Spleen (tissue), 11 donors: Measurements from ENCODE around the gene FGFR2. TPM values are rescaled to one million over a fixed set of nuclear protein-coding genes. Genes with fewer than 3 reads are reported as not detected.

Experiments
- DNase-seq: peaks from one replicate; pipeline ENCODE4 v3.0.0-alpha.2; 2020
- H3K27ac ChIP-seq, 8 donors: fragments of 200-600 bp; sonication (generic) in 7 of 8; 1 replicate in 4 of 8; 2 replicates in 4 of 8; pipeline versions ENCODE4 v1.5.0 to v1.8.0; 2016 to 2021; ENCODE audit warnings: inconsistent platforms in 4 of 8, mild to moderate bottlenecking in 4 of 8, moderate library complexity in 1 of 8
- H3K27me3 ChIP-seq, 7 donors: fragments of 200-600 bp; sonication (generic) in 6 of 7; replicated peaks in 1 of 7; 1 replicate in 4 of 7; 2 replicates in 3 of 7; pipeline versions ENCODE4 v1.5.0 to v1.8.0; 2016 to 2021; ENCODE audit warnings: inconsistent platforms in 3 of 7, mild to moderate bottlenecking in 1 of 7
- H3K36me3 ChIP-seq, 6 donors: fragments of 200-600 bp; sonication (generic) in 5 of 6; 1 replicate in 4 of 6; 2 replicates in 2 of 6; pipeline versions ENCODE4 v1.5.0 to v1.8.0; 2016 to 2021; ENCODE audit warnings: inconsistent platforms in 2 of 6
- H3K4me1 ChIP-seq, 6 donors: fragments of 200-600 bp; sonication (generic) in 5 of 6; 1 replicate in 3 of 6; 2 replicates in 3 of 6; pipeline versions ENCODE4 v1.5.0 to v1.8.0; 2016 to 2021; ENCODE audit warnings: inconsistent platforms in 3 of 6
- H3K4me3 ChIP-seq, 8 donors: fragments of 200-600 bp; sonication (generic) in 7 of 8; 1 replicate in 4 of 8; 2 replicates in 4 of 8; pipeline versions ENCODE4 v1.5.0 to v1.8.0; 2016 to 2021; ENCODE audit warnings: inconsistent platforms in 4 of 8, mild to moderate bottlenecking in 4 of 8, moderate library complexity in 2 of 8
- H3K9me3 ChIP-seq, 8 donors: fragments of 200-600 bp; sonication (generic) in 7 of 8; 1 replicate in 4 of 8; 2 replicates in 4 of 8; pipeline versions ENCODE4 v1.5.0 to v1.8.0; 2016 to 2021; ENCODE audit warnings: inconsistent platforms in 4 of 8
- CTCF ChIP-seq, 11 experiments: fragments of 200-600 bp in 7 of 11; fragments of 450-650 bp in 4 of 11; sonication (generic) in 4 of 11; IDR thresholded peaks in 8 of 11; conservative IDR thresholded peaks in 3 of 11; 1 replicate in 7 of 11; 2 replicates in 4 of 11; pipeline versions ENCODE4 v1.4.0 to v1.8.0; 2016 to 2021; ENCODE audit warnings: antibody characterized with exemption in 11 of 11, inconsistent platforms in 4 of 11, mild to moderate bottlenecking in 1 of 11
- POLR2A ChIP-seq, 3 donors: fragments of 450-650 bp; IDR thresholded peaks; one replicate each; pipeline ENCODE4 v1.5.1; 2017; ENCODE audit warnings: antibody characterized with exemption in 3 of 3, mild to moderate bottlenecking in 1 of 3
- POLR2AphosphoS5 ChIP-seq, 3 donors: sonication (generic); formaldehyde crosslinking; IDR thresholded peaks; one replicate each; pipeline ENCODE4 v1.5.1; 2017; ENCODE audit warnings: antibody characterized with exemption in 3 of 3
- WGBS, 5 donors: extraction: QIAGEN DNeasy Blood & Tissue Kit in 3 of 5; methylation state at CpG; one replicate each; pipeline versions ENCODE4 v1.1.5 to v1.1.7; 2013 to 2018; 5-methylcytosine and 5-hydroxymethylcytosine counted together
- intact Hi-C: fragments of 100-400 bp; cut with DNase I; formaldehyde crosslinking; loops from one replicate; pipeline ENCODE4 v1.15.0; 2023; ENCODE audit warnings: low total_unique reads
- polyA plus RNA-seq, 3 donors: library from polyadenylated mRNA; stranded (reverse); fragments of 200-250 nt; gene quantifications; one replicate each; pipeline ENCODE4 v1.2.1, GENCODE V29; 2013
- total RNA-seq, 7 donors: library from RNA; depleted of rRNA in 3 of 7; stranded (reverse); fragments of >200 nt in 3 of 7; fragmentation: NEBNext Ultra II Directional in 4 of 7; extraction: Animal tissue kit (Norgen Biotek cat#: 25700) in 4 of 7; gene quantifications; one replicate each; pipeline versions ENCODE4 v1.1.0 to v1.2.1, GENCODE V29; 2016 to 2021
- donor health status: healthy with polysubstance abuse.
- donor health status: DM: no; HTN: no; CAD: no; lungs with moderate emphysema.
- donor health status: DM: no; HTN: no; CAD: no.
- donor health status: Bipolar disorder and iron deficiency.
- donor health status: healthy.
- donor health status: DM: no; HTN: no; CAD: no.
- donor health status: DM: yes; HTN: yes; CAD: no.

Gene FGFR2
- total and polyA plus RNA-seq, 10 donors = 0.24 to 1.8 (median 0.91) TPM

GRCh38 chr10:121435099-121435875 lies 163.0 kb downstream of the FGFR2 start:
- Histone ChIP-seq H3K4me3 (no peak overlapping the region), H3K27ac (no peak overlapping the region), H3K9me3 (no peaks in the 10 kb centered on the region), H3K36me3 (no peaks in the 10 kb centered on the region), H3K27me3 (no peaks in the 10 kb centered on the region), H3K4me1 (no peaks in the 10 kb centered on the region)
- no peak for TF ChIP-seq CTCF (IDR thresholded peaks at IDR 0.05 in 8 of 11, conservative IDR thresholded peaks at IDR 0.05 in 3 of 11)
- no peak for TF ChIP-seq POLR2A (IDR thresholded peaks at IDR 0.05)
- TF ChIP-seq POLR2AphosphoS5 (IDR thresholded peaks at IDR 0.05) = no peak
- 74 to 84% (median 78%) methylated on average over 9 of the region's 9 CpGs for WGBS, 5 donors
- intact Hi-C loops = no loop called here
- no peak for DNase-seq

- intact Hi-C loops = no loop called here
- WGBS, 5 donors = 84 to 93% (median 88%) methylated on average over 7 of the region's 7 CpGs
- Histone ChIP-seq H3K27me3 (no peaks in the 10 kb centered on the region), H3K27ac (no peak overlapping the region), H3K4me3 (no peak overlapping the region), H3K4me1 (no peaks in the 10 kb centered on the region), H3K36me3 (no peaks in the 10 kb centered on the region), H3K9me3 (no peaks in the 10 kb centered on the region)
- no peak for TF ChIP-seq POLR2AphosphoS5 (IDR thresholded peaks at IDR 0.05)
- DNase-seq = no peak
Measured at GRCh38 chr10:121433965-121434364, 164.3 kb downstream of the FGFR2 start.

GRCh38 chr10:121428867-121429266 lies 169.4 kb downstream of the FGFR2 start:
- Histone ChIP-seq H3K27me3 (no peaks in the 10 kb centered on the region), H3K27ac (no peak overlapping the region), H3K4me1 (no peaks in the 10 kb centered on the region), H3K9me3 (no peaks in the 10 kb centered on the region), H3K4me3 (no peak overlapping the region), H3K36me3 (no peaks in the 10 kb centered on the region)
- TF ChIP-seq POLR2A (IDR thresholded peaks at IDR 0.05) (no peak), POLR2AphosphoS5 (IDR thresholded peaks at IDR 0.05) (no peak), CTCF (IDR thresholded peaks at IDR 0.05 in 8 of 11, conservative IDR thresholded peaks at IDR 0.05 in 3 of 11) (no peak)
- intact Hi-C loops = no loop called here
- WGBS, 5 donors = 83 to 97% (median 90%) methylated on average over 1 of the region's 1 CpG
- DNase-seq = no peak
